Activated CD8-positive, alpha-beta memory T cell treated with anti-CD3 and anti-CD28 coated beads for 1 hour (primary cell): Measurements from ENCODE around the gene SULT1C3.

Experiments used
- DNase-seq, 2 donors: peaks; one replicate each; pipeline ENCODE4 v3.0.0-alpha.2; 2020; ENCODE audit warnings: low read depth in 1 of 2; ENCODE audit errors: extremely low read depth in 1 of 2

The SULT1C3 gene

GRCh38 chr2:108239786-108240185, at the start of gene SULT1C3:
Gene SULT1C3 (plus strand): TSS chr2:108239968. CDS start chr2:108247195, 7,227 bp downstream.
- DNase-seq, result no peak

- no peak for DNase-seq
These were observed 46.5 kb upstream of the SULT1C3 start for GRCh38 chr2:108193251-108193650.

GRCh38 chr2:108194409-108195132, 45.2 kb upstream of the SULT1C3 start:
- no peak for DNase-seq

- DNase-seq, result no peak
These were observed 44.7 kb upstream of the SULT1C3 start for GRCh38 chr2:108195133-108195439.

GRCh38 chr2:108199726-108200125, 40.0 kb upstream of the SULT1C3 start:
- DNase-seq, result no peak

GRCh38 chr2:108200569-108200968, 39.2 kb upstream of the SULT1C3 start:
- DNase-seq, result no peak

GRCh38 chr2:108212671-108213070, 27.1 kb upstream of the SULT1C3 start:
- no peak for DNase-seq

GRCh38 chr2:108215794-108216211, 24.0 kb upstream of the SULT1C3 start:
- DNase-seq, result no peak

- no peak for DNase-seq
These were observed 22.6 kb upstream of the SULT1C3 start for GRCh38 chr2:108217211-108217610.

- DNase-seq, result no peak
These were observed 20.1 kb upstream of the SULT1C3 start for GRCh38 chr2:108219688-108220087.

GRCh38 chr2:108220191-108220590, 19.6 kb upstream of the SULT1C3 start:
- DNase-seq, result no peak

- no peak for DNase-seq
These were observed 18.7 kb upstream of the SULT1C3 start for GRCh38 chr2:108220942-108221541.

- no peak for DNase-seq
These were observed 17.5 kb upstream of the SULT1C3 start for GRCh38 chr2:108222261-108222660.

- DNase-seq, result no peak
These were observed 16.2 kb upstream of the SULT1C3 start for GRCh38 chr2:108223573-108223972.

GRCh38 chr2:108224022-108224421, 15.7 kb upstream of the SULT1C3 start:
- no peak for DNase-seq

- DNase-seq, result no peak
These were observed 13.2 kb upstream of the SULT1C3 start for GRCh38 chr2:108226564-108226963.

- no peak for DNase-seq
These were observed 11.8 kb upstream of the SULT1C3 start for GRCh38 chr2:108228006-108228405.

GRCh38 chr2:108228537-108228936, 11.2 kb upstream of the SULT1C3 start:
- no peak for DNase-seq

- DNase-seq, result no peak
These were observed 9.9 kb upstream of the SULT1C3 start for GRCh38 chr2:108229875-108230274.

GRCh38 chr2:108235577-108235976, 4.2 kb upstream of the SULT1C3 start:
- DNase-seq, result no peak

- no peak for DNase-seq
These were observed 3.0 kb upstream of the SULT1C3 start for GRCh38 chr2:108236676-108237335.

GRCh38 chr2:108240966-108241365, 1.2 kb downstream of the SULT1C3 start:
- no peak for DNase-seq
